Measurements from ENCODE around the gene ATXN10.

DNA sequence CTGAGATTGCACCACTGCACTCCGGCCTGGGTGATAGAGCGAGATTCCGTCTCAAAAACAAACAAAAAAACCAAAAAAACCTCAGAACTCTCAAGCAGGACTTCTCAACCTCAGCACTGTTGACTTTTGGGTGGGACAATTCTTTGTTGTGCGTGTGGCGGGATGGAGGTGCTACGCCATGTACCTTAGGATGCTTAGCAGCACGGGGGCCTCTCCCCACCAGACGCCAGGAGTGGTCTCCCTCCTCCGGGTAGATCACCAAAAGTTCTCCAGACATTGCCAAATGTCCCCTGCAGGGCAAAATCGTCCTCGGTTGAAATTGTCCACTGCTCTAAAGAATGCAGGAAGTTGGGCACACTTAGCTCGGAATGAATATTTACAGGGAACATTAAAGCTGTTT, 26.9 kb upstream of the ATXN10 start:
- TF ChIP-seq PBX3 (CRISPR knock-in tag; IDR thresholded peaks at IDR 0.05; ENCODE audit: borderline replicate concordance) (no peak), ZNF597 (CRISPR knock-in tag; IDR thresholded peaks at IDR 0.05) (no peak), CTCF (CRISPR knock-in tag; IDR thresholded peaks at IDR 0.05) (no peak), ZFX (CRISPR knock-in tag; IDR thresholded peaks at IDR 0.05; ENCODE audit: low read depth) (no peak), TP53 (CRISPR knock-in tag; conservative IDR thresholded peaks at IDR 0.05) (no peak)
- TF ChIP-seq, protein P1, sequence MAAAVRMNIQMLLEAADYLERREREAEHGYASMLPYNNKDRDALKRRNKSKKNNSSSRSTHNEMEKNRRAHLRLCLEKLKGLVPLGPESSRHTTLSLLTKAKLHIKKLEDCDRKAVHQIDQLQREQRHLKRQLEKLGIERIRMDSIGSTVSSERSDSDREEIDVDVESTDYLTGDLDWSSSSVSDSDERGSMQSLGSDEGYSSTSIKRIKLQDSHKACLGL (CRISPR knock-in tag; IDR thresholded peaks at IDR 0.05): no peak

Measured in HepG2 (cell line).